HG03469 (cell line): Measurements from ENCODE around the gene DHRS12.

ENCODE experiments used
- ATAC-seq: cut with Tn5 transposase; IDR thresholded peaks from one replicate; pipeline ENCODE4 v1.9.1; 2021; ENCODE audit warnings: mild to moderate bottlenecking, moderate library complexity, moderate number of reproducible peaks; ENCODE audit not compliant: unreplicated experiment

Gene DHRS12

DNA sequence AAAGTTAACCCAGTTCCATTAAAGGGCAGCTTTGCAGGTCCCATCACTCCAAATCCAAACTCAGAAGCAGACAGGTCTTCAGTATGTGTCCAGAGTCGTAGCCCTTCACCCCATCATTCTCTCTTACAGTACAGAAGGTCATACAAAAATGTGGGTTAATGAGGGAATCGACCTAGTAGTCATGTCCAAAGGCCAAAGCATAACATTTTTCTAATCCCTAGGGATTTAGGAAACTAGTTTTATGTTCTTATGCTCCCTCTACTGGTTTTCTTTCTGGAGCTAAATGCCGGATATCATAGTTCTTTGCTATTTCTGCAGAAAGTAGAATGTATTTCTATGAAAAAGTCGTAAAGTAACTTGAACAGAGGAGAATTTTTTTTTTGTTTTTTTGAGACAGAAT lies 72.2 kb downstream of the DHRS12 start:
- no peak for ATAC-seq

DNA sequence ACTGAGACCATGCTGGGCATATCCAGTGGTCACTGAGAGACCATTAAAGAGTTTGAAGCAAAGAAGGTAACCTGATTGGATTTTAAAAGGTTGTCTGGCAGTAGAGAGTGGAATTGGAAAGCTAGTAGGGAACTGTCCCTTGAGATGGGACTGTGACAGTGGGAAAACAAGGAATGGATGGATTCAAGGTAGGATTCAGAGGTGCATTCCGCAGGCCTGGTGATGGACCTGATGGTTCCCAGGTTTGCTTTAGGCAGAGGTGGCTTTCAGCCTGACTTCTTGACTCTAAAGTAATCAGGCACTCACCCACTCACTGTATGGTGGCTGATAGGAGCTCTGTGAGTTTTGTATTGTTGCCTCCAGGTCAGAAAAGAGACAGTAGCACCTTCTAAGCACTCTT lies 73.0 kb downstream of the DHRS12 start:
- ATAC-seq: no peak

- no peak for ATAC-seq
Observed at GRCh38 chr13:51729866-51730553, 74.0 kb downstream of the DHRS12 start.

GRCh38 chr13:51728972-51729371 lies 75.0 kb downstream of the DHRS12 start:
- ATAC-seq: no peak

GRCh38 chr13:51728275-51728673 lies 75.7 kb downstream of the DHRS12 start:
- ATAC-seq: no peak

DNA sequence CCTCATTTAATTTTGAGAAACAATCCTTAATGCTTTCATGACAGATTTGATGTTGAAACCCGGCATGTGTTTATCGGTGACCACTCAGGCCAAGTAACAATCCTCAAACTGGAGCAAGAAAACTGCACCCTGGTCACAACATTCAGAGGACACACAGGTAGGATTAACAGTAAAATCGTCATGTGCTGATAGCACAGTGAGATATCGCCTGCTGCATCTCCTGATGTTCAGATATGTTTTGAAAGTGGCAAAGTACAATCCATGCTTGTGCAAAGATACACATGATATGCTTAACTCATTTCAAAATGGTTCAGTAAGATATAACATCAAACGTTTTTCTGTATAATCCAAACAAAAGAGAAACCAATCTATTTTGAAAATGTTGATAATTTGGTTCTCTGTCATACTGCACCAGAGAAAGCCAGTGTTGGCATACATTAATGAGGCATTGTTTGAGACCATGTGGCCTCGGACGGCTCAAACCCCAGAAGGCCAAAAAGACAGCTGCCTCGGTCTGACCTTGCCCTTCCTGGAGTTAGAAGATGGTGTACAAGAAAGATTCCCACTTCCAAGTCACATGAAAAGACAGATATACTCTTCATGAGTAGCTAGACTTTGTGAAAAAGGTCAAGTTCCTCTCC lies 76.2 kb downstream of the DHRS12 start:
- ATAC-seq: no peak

GRCh38 chr13:51726446-51727193 lies 77.3 kb downstream of the DHRS12 start:
- ATAC-seq: no peak

GRCh38 chr13:51724721-51725120 lies 79.2 kb downstream of the DHRS12 start:
- ATAC-seq: no peak

DNA sequence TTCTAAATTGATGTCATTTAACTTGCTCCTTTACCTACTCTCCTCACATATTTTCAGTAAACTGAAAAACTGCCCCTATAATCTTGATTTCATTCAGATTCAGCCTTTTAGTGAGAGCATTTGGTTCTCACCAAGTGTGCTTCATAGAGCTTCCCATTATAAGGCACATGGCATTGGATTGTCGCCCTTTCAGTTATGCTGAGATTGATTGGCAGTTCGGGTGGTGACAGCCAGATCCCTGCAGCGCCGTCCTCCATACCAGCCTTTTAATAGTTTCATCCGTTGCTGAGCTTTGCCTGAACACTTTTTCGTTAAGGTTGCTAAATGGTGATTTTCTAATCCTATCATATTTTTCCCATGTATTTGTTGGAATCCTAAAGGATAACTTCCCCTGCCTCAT lies 80.4 kb downstream of the DHRS12 start:
- ATAC-seq: no peak

- peak; percentile 73 for ATAC-seq
Observed at GRCh38 chr13:51721496-51721895, 82.5 kb downstream of the DHRS12 start.

- ATAC-seq: no peak
Observed at GRCh38 chr13:51719394-51719793, 84.6 kb downstream of the DHRS12 start.
